ENCODE data around the gene TDO2.
"Not testable (repeated sequence)": the region's sequence is repeated elsewhere in the genome, so short reads cannot be mapped to it uniquely, and the experiment has no call there.

The TDO2 gene

GRCh38 chr4:155908187-155909139 is 5.0 kb downstream of the TDO2 start:
- no peak for DNase-seq

DNA sequence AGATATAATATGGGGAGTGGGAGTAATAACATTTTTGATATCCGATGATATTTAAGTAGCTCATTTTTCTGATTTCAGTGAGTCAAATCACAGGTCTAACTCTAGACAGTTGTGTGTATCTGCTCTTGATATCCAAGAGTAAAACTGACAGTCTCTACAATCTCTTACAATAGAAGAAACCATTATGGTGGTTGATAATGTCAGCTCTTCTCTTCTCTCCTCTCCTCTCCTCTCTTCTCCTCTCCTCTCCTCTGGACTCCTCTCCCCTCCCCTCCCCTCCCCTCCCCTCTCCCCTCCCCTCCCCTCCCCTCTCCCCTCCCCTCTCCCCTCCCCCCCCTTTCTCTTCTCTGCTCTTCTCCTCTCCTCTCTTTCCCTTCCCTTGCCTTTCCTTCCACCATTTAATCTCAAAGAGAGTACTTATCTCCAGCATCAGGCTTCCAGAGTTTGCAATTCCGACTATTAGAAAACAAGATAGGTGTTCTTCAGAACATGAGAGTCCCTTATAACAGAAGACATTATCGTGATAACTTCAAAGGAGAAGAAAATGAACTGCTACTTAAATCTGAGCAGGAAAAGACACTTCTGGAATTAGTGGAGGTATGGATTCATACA is 6.2 kb downstream of the TDO2 start:
- no peak for DNase-seq

DNA sequence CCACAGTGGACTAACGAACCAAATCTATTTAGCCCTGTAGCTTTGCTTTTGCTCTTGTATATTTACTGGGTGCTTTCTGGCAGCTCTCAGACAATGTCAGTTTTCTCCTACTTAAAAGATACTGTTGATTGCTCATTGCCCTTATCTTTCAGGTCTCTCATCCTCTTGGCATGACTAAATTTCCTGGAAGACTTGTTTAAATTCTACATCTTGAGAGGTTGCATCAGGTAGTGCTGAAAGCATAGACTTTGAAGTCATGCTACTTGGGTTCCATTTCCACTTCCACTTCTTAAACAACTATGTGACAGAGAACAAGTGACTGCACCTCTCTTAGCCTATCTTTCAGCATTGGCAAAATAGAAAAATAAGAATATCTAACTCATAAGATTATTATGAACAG is 8.4 kb downstream of the TDO2 start:
- DNase-seq = no peak

- DNase-seq = no peak
These were observed 11.3 kb downstream of the TDO2 start for GRCh38 chr4:155914782-155915181.

- DNase-seq = no peak
These were observed 18.1 kb downstream of the TDO2 start for GRCh38 chr4:155921597-155921996.

DNA sequence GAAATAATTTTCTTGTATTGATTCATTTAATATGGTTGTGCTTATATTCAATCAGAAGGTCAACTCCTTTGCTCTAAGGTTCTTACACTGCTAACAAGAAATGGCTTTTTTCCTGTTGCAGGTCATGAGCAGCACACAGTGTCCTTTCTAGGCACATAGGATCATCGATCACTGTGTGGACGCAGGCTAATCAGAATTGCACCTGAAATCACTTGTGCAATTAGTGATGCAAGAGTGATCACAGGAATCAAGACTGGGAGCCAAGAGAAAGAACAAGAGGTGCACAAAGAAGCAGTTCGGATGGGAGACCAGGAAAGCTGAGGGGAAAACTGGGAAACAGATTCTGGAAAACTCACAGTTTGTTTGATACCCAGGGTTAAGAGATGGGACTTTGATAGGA is 21.1 kb downstream of the TDO2 start:
- DNase-seq = no peak

DNA sequence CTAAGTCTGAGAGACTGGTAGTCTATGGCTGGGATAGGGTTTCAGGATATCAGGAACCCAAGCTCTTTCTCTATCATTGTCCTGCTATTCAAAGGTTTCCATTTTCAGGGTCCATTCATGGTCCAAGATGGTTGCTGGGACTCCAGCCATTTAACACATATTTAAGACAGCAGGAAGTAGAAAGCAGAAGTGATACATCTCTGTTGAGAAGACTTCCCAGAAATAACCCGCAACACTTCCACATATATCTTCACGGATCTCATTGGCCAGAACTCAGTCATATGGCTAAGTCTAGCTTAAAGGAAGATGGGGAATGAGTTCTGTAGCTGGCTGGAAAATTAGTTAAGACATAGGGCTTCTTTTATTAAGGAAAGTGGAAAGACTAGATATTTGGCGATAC is 26.3 kb downstream of the TDO2 start:
- no peak for DNase-seq

- DNase-seq = no peak
These were observed 26.8 kb downstream of the TDO2 start for GRCh38 chr4:155930330-155930729.

DNA sequence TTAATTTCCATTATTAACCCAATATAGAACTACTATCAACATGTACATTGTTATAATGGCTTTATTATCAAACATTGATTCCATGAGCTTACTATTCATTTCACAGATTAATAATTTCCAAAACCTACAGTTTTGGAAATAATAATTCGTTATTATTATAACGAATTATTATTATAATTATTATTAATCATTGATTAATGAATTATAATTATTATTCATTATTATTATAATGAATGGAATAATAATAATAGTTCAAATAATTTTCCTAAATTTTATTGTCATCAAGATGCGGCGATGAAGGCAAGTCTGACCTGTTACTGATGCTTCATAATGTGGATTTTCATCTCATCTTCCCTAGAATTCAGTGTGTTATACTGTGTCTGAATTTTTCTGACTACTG is 28.1 kb downstream of the TDO2 start:
- DNase-seq = no peak

GRCh38 chr4:155934634-155935033 is 31.1 kb downstream of the TDO2 start:
- not testable (repeated sequence) for DNase-seq

DNA sequence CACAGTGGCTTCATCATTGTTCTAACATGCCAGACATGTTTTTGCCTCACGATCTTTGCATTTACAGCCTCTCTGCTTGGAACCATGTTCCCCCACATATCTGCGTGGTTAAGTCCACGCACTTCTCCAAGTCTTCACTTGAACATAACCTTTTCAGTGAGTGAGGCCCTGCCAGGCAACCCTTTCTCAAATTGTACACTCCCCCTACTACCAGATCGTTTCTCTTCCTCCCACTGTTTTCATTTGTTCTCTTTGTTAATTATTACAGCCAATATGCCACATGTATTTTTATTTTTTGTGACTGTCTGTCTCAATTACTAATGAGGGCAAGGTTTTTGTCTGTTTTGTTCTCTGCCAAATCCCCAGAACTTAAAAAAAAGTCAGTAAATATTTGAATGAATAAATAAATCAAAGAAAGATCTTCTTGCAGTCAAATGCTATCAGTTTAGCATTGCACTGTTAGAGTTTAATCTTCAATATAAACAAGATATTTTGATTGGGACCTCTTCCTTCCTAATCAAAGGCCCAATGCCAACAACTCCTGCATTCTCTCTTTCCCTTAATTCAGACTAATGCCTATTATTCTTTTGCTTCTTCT is 32.0 kb downstream of the TDO2 start:
- no peak for DNase-seq

DNA sequence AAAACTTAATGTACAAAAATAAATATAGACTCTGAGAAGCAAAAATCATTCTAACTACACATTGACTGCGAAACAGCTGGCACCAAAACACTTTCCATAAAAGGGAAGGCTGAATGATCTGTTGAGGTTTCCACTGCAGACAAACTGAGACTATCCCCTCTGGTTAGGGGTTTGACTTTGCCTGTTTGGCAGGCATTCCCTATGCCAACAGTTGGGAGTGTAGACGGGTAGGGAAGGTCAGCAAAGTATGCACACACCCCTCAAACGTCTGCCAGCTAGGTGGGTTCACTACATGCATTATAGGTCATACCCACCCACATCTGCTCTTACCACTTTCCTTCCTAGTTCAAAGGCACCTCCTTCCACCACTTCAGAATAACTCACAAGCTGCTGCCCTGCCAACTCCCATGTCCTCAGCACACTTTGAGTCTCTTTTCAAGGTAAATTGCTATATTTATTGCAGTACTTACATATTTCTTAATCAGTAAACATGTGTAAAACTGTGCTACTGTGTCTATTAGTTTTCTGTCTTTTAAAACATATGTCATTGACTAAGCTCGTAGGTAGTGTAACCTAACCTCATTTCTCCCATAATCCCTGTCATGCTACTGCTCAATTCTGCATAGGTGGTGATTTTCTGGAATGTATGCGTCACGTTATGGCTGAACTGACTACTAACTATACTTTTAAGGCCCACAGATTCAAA is 37.7 kb downstream of the TDO2 start:
- no peak for DNase-seq

DNA sequence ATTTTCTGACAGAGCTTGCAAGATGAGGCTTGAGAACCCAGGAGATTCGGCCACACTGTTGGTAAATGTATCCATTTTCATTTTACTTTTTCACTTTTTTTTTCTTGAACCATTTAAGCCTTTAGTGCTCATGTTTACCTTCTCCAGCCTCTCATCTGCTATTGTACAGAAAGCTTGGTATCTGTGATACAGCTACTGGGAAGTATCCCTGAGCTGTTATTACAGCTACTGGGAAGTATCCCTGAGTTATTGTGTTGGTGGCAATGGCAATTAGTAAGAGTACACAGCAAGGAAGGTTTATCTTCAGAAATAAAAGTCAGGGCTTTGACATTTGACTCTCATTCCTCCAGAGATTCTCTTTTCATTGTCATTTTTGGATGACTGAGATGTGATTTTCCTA is 38.3 kb downstream of the TDO2 start:
- no peak for DNase-seq

DNA sequence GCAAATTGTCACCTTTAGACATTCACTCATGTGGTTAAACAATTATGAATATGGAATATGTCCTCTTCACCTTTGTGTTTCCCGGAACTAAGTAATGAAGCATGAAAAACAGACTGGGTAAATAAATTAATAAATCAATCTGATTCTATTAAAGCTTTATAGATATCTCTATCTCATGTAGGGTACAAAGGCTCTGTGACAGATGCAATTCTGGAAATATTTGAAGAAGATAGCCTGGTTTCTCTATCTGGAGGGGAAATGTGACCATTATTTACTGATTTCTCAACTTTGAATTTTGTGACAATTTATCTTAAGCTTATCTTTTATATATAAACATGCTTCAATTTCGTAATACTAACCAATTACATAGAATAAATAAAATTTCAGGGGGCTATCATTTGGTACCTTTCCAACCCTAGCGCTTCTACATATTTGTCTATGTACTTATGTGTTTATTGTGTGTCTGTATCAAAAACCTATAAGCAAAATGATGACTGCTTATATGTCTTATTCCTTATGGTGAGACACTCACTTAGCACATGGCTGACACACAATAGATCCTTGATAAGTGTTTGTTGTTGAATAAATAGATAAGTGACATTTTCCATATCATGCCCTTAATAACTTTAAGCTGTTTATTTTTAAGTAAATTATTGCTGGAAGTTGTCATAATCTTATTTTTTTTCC is 40.3 kb downstream of the TDO2 start:
- no peak for DNase-seq

DNA sequence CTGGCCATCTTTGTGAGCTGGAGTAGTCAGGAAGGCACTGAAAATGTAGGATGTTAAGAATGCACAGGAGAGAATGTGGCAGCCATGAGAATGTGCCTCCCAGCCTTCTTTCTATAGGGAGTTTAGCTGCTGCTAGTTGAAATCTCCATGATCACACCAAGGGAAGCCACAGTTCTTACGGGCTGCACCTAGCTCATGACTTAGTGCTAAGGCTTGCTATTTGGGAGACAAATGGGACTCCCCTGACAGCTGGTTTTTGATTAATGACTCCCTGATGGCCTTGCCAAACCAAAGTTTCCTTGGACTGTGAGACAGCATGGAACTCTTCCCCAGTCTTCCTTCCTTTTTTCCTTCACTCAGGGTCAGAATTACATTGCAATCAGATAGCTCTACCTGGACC is 41.0 kb downstream of the TDO2 start:
- DNase-seq = peak; percentile 63

- peak; percentile 81 for DNase-seq
These were observed 43.0 kb downstream of the TDO2 start for GRCh38 chr4:155946486-155946885.

DNA sequence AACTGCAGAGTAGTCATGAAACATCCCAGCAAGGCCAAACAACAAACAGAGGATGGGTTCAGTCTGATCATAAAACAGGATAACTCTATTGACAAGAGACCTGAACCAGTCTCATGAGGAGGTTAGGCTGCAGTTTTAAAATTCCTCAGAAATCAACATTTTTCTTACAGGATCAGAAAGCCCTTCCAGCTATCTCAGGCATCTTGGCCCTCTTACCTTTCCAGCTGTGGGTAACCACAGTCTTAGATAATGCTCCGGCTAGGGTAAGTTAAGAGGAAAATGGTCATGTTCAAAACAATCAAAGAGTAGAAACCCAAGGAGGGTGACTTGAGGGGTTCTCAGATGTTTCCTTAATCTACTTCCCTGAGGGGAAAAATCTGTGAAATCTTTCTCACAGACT is 45.0 kb downstream of the TDO2 start:
- DNase-seq = peak; percentile 41

GRCh38 chr4:155950461-155950860 is 47.0 kb downstream of the TDO2 start:
- DNase-seq = no peak

DNA sequence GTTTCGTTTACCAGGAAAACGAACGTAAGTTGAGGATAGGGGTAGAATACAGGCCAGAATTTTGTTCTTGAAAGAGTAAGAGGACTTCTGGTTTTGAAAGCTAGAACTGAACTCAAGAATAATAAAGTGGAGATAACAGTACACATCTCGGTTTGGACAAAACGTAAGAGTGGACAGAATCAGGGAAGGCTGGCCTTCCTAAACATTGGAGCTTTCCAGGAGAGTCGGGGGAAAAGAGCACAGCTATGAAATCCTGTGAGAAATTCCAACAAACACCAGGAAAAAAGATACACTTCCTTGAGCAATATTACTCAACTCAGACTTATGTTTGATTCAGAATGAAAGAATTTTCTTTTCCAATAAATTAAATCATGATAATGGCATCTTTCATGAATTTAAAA is 49.0 kb downstream of the TDO2 start:
- DNase-seq = peak; percentile 60

GRCh38 chr4:155953151-155954117 is 49.9 kb downstream of the TDO2 start, which contains the start of gene CTSO:
Gene CTSO (minus strand): TSS chr4:155953866. CDS start chr4:155953847, 19 bp downstream.
- peak; percentile 85 for DNase-seq

DNA sequence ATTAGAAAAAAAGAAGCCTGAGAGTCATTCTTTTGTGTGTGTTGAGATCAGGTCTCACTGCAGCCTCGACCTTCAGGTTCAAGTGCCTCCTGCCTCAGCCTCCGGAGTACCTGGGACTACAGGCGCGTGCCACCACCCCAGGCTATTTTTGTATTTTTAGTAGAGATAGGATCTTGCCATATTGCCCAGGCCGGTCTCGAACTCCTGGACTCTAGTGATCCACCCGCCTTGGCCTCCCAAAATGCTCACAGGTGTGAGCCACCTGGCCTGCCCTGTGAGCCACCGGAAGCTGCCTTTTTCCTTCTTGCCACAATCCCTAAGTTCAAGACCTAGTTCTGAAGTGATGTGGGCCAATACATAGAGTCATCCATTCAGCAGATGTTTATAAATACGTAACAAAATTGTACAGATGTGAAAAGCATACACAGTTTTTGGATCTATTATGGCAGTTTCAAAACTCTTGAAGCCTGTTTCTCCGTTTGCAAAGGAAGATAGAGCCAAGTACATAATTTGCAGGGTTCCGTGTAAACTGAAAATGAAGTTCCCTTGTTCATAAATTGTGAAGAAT is 50.7 kb downstream of the TDO2 start:
- DNase-seq = no peak

Measured in fibroblast of skin of abdomen (primary cell).